ENCODE data around the gene VANGL1. TPM values are rescaled to one million over a fixed set of nuclear protein-coding genes. Genes with fewer than 3 reads are reported as not detected.

VANGL1 gene
- total RNA-seq, 1 experiment from 2014 or later = 22.7 TPM

GRCh38 chr1:115717541-115717940 lies 75.8 kb downstream of the VANGL1 start:
- Histone ChIP-seq H3K9me3 (ENCODE audit: control insufficient read depth, insufficient read depth, low read depth, low read length) (no peaks in the 10 kb centered on the region), H3K27ac (ENCODE audit: low read length) (no peak overlapping the region), H3K4me1 (ENCODE audit: control insufficient read depth, insufficient read depth, low read length) (no peaks in the 10 kb centered on the region), H3K27me3 (ENCODE audit: control insufficient read depth, insufficient read depth, low read length) (no peaks in the 10 kb centered on the region), H3K36me3 (ENCODE audit: control insufficient read depth, insufficient read depth, low read length) (no peaks in the 10 kb centered on the region), H3K4me3 (ENCODE audit: low read depth in 2 of 2, low read length in 2 of 2) (no peak overlapping the region)
- ChIA-PET CTCF (interaction anchor here (0.9 kb wide), 1 partner anchor 54 kb away, joined by 3 read pairs; no protein-coding TSS in a partner anchor), POLR2A (no interaction called here)
- in situ Hi-C loops (cut with HindIII; ENCODE audit: low pct_unique_long_range_greater_than_20kb, low sequenced_read_pairs) = no loop called here
- DNase-seq (ENCODE audit: low read depth, low spot score) = no peak
- no peak for ATAC-seq
- TF ChIP-seq, protein P1, sequence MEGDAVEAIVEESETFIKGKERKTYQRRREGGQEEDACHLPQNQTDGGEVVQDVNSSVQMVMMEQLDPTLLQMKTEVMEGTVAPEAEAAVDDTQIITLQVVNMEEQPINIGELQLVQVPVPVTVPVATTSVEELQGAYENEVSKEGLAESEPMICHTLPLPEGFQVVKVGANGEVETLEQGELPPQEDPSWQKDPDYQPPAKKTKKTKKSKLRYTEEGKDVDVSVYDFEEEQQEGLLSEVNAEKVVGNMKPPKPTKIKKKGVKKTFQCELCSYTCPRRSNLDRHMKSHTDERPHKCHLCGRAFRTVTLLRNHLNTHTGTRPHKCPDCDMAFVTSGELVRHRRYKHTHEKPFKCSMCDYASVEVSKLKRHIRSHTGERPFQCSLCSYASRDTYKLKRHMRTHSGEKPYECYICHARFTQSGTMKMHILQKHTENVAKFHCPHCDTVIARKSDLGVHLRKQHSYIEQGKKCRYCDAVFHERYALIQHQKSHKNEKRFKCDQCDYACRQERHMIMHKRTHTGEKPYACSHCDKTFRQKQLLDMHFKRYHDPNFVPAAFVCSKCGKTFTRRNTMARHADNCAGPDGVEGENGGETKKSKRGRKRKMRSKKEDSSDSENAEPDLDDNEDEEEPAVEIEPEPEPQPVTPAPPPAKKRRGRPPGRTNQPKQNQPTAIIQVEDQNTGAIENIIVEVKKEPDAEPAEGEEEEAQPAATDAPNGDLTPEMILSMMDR (IDR thresholded peaks at IDR 0.05) = peak; percentile 40
- TF ChIP-seq REST (IDR thresholded peaks at IDR 0.05; ENCODE audit: insufficient read depth in 1 of 2, low read depth in 2 of 2, low read length in 1 of 2) = no peak
- TF ChIP-seq POLR2AphosphoS5 (IDR thresholded peaks at IDR 0.05; ENCODE audit: low read depth, low read length) = no peak
- TF ChIP-seq TCF7L2 (IDR thresholded peaks at IDR 0.05; ENCODE audit: low read depth, low read length) = no peak
- TF ChIP-seq SIN3A (IDR thresholded peaks at IDR 0.05; ENCODE audit: borderline replicate concordance, insufficient read depth, low read depth, low read length) = no peak
- BruUV-seq (replicated peaks) = no TSS peak
- intact Hi-C loops (cut with micrococcal nuclease; ENCODE audit: unreplicated experiment) = loop anchor here (2.0 kb wide), 1 partner anchor 53 kb away; no protein-coding TSS in a partner anchor

GRCh38 chr1:115718011-115718754 lies 76.4 kb downstream of the VANGL1 start:
- BruUV-seq (replicated peaks) = no TSS peak
- ATAC-seq (no peak), DNase-seq (ENCODE audit: low read depth, low spot score) (no peak)
- POLR2A ChIA-PET = no interaction called here
- H3K36me3 ChIP-seq (ENCODE audit: control insufficient read depth, insufficient read depth, low read length) = no peaks in the 10 kb centered on the region
- no peak overlapping the region for H3K27ac ChIP-seq (ENCODE audit: low read length)
- TF ChIP-seq, protein P1 (IDR thresholded peaks at IDR 0.05) = no peak
- no peak for TF ChIP-seq SIN3A (IDR thresholded peaks at IDR 0.05; ENCODE audit: borderline replicate concordance, insufficient read depth, low read depth, low read length)
- no peak for TF ChIP-seq POLR2AphosphoS5 (IDR thresholded peaks at IDR 0.05; ENCODE audit: low read depth, low read length)
- TF ChIP-seq TCF7L2 (IDR thresholded peaks at IDR 0.05; ENCODE audit: low read depth, low read length) = no peak
- TF ChIP-seq REST (IDR thresholded peaks at IDR 0.05; ENCODE audit: insufficient read depth in 1 of 2, low read depth in 2 of 2, low read length in 1 of 2) = no peak
- H3K4me1 ChIP-seq (ENCODE audit: control insufficient read depth, insufficient read depth, low read length) = no peaks in the 10 kb centered on the region
- in situ Hi-C loops (cut with HindIII; ENCODE audit: low pct_unique_long_range_greater_than_20kb, low sequenced_read_pairs) = no loop called here
- CTCF ChIA-PET = interaction anchor here (0.9 kb wide), 1 partner anchor 53 kb away, joined by 3 read pairs; no protein-coding TSS in a partner anchor
- no peaks in the 10 kb centered on the region for H3K9me3 ChIP-seq (ENCODE audit: control insufficient read depth, insufficient read depth, low read depth, low read length)
- intact Hi-C loops (cut with micrococcal nuclease; ENCODE audit: unreplicated experiment) = no loop called here
- no peak overlapping the region for H3K4me3 ChIP-seq (ENCODE audit: low read depth in 2 of 2, low read length in 2 of 2)
- no peaks in the 10 kb centered on the region for H3K27me3 ChIP-seq (ENCODE audit: control insufficient read depth, insufficient read depth, low read length)
